Measurements from ENCODE around the gene PROB1.

PROB1 gene

GRCh38 chr5:139403787-139404483 lies 9.0 kb upstream of the PROB1 start, which contains the start of gene SPATA24:
TSS of gene SPATA24 (minus strand) at chr5:139404089. CDS start at chr5:139404060, 29 bp downstream.
- no peak for TF ChIP-seq CTCF (IDR thresholded peaks at IDR 0.05; ENCODE audit: insufficient read depth, low read depth, low read length, missing control alignments)
- H3K4me3 ChIP-seq (ENCODE audit: low read depth, low read length), result peak within 1 kb of the TSS; percentile 75
- DNase-seq (ENCODE audit: low read depth), result peak; percentile 98

GRCh38 chr5:139403418-139403786 lies 8.5 kb upstream of the PROB1 start:
- no peak for DNase-seq (ENCODE audit: low read depth)
- TF ChIP-seq CTCF (IDR thresholded peaks at IDR 0.05; ENCODE audit: insufficient read depth, low read depth, low read length, missing control alignments), result no peak
- H3K4me3 ChIP-seq (ENCODE audit: low read depth, low read length), result peak overlapping the region; percentile 75

GRCh38 chr5:139402561-139403158 lies 7.8 kb upstream of the PROB1 start:
- TF ChIP-seq CTCF (IDR thresholded peaks at IDR 0.05; ENCODE audit: insufficient read depth, low read depth, low read length, missing control alignments), result peak; percentile 52
- peak overlapping the region; percentile 75 for H3K4me3 ChIP-seq (ENCODE audit: low read depth, low read length)
- peak; percentile 55 for DNase-seq (ENCODE audit: low read depth)

DNA sequence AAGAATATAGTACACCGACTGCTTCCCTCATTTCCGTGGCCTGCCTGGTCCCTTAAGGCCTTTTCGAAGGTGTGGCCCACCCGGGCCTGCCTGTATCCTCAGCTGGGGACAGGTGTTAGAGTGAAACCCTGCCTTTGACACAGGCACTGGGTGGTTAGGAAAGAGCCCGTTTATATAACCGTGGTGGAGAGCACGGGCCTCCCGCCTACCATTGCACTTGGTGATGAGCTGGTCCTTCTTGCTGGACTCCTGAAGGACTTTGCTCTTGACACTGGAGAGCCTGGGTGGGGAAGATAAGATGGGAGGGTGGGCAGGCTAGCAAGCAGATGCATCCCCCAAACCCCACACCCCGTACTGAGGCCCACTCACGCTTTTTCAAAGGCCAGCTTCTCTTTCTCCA lies 6.6 kb upstream of the PROB1 start:
- TF ChIP-seq CTCF (IDR thresholded peaks at IDR 0.05; ENCODE audit: insufficient read depth, low read depth, low read length, missing control alignments), result no peak
- DNase-seq (ENCODE audit: low read depth), result no peak
- no peak overlapping the region for H3K4me3 ChIP-seq (ENCODE audit: low read depth, low read length)

DNA sequence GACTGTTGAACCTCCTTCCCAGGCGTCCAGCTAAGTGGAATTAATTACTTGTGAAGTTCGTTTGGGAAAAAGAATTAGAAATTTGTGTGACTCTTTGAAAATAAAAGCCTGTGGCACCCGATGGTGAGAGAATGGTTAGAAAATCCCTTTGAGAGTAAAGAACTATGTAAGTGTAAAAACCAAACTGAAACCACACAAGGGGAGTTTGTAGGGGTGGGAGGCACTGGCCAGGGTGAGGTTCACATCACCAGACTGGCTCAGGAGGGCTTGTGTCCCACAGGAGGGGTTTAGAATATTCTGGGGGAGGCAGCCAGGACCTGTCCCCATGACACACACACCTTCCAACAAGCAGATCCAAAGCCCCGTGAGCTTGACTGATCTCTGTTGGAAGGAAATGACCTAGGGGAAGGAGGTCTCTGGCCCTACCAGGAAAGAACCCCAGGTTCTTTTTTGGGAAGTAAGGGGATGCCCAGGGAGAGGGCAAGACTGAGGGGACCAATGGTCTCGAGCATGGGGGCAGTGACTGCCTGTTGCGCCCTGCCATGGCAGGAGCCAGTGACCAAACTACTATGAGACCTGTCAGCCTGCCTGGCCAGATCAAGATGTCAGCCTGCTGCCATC lies 4.7 kb upstream of the PROB1 start:
- peak; percentile 86 for DNase-seq (ENCODE audit: low read depth)
- H3K4me3 ChIP-seq (ENCODE audit: low read depth, low read length), result peak overlapping the region; percentile 49
- no peak for TF ChIP-seq CTCF (IDR thresholded peaks at IDR 0.05; ENCODE audit: insufficient read depth, low read depth, low read length, missing control alignments)

GRCh38 chr5:139397921-139398320 lies 3.0 kb upstream of the PROB1 start:
- no peak overlapping the region for H3K4me3 ChIP-seq (ENCODE audit: low read depth, low read length)
- TF ChIP-seq CTCF (IDR thresholded peaks at IDR 0.05; ENCODE audit: insufficient read depth, low read depth, low read length, missing control alignments), result no peak
- no peak for DNase-seq (ENCODE audit: low read depth)

All from GM12865 (cell line).